Activated T-cell treated with anti-CD3 and anti-CD28 coated beads, Interleukin-2, amount 50 U/mL, for 24 hours (primary cell): ENCODE data around the gene APPBP2.
"Not testable (repeated sequence)": the region's sequence is repeated elsewhere in the genome, so short reads cannot be mapped to it uniquely, and the experiment has no call there.

Experiments
- DNase-seq: peaks from one replicate; pipeline ENCODE4 v3.0.0-alpha.2; 2020
- H3K27ac Mint-ChIP-seq: 2 replicates; pipeline ENCODE4 v1.8.0; 2020; ENCODE audit warnings: mild to moderate bottlenecking, mixed read lengths
- H3K27me3 Mint-ChIP-seq: 2 replicates; pipeline ENCODE4 v1.8.0; 2020; ENCODE audit warnings: mixed read lengths
- H3K36me3 Mint-ChIP-seq: 2 replicates; pipeline ENCODE4 v1.8.0; 2020; ENCODE audit warnings: low read depth, mixed read lengths
- H3K4me1 Mint-ChIP-seq: 2 replicates; pipeline ENCODE4 v1.8.0; 2020; ENCODE audit warnings: low read depth, mixed read lengths
- H3K4me3 Mint-ChIP-seq: 2 replicates; pipeline ENCODE4 v1.8.0; 2020; ENCODE audit warnings: mild to moderate bottlenecking, moderate library complexity, mixed read lengths
- H3K9me3 Mint-ChIP-seq: 2 replicates; pipeline ENCODE4 v1.8.0; 2020; ENCODE audit warnings: mixed read lengths

APPBP2 gene

GRCh38 chr17:60447375-60447774 is 78.7 kb downstream of the APPBP2 start:
- Mint-ChIP-seq H3K27me3 (no peaks in the 10 kb centered on the region), H3K9me3 (no peaks in the 10 kb centered on the region), H3K4me1 (no peaks in the 10 kb centered on the region), H3K36me3 (peaks cover 51% of the 10 kb centered on the region), H3K27ac (no peak overlapping the region), H3K4me3 (no peak overlapping the region)
- DNase-seq: no peak

DNA sequence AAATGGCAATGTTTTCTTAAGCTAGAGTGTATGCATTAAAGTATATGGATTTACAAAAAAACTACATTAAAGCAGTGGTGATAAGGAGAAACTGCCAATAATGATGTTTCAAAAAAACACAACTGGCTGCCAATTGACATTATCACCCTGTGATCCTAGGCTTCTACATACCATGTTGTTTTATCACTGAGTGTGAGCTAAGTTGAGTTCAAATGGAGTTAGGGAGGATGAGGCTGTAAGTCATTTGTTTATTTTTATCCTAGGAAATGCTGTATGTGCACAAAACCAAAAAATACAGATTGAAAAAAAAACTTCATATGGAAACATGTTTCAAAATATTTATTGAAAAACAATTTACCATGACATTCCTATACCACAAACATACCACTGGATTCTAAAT is 80.9 kb downstream of the APPBP2 start:
- H3K27me3 Mint-ChIP-seq: no peaks in the 10 kb centered on the region
- no peaks in the 10 kb centered on the region for H3K4me1 Mint-ChIP-seq
- H3K4me3 Mint-ChIP-seq: no peak overlapping the region
- no peak for DNase-seq
- H3K9me3 Mint-ChIP-seq: no peaks in the 10 kb centered on the region
- no peak overlapping the region for H3K27ac Mint-ChIP-seq
- H3K36me3 Mint-ChIP-seq: peaks cover 31% of the 10 kb centered on the region

DNA sequence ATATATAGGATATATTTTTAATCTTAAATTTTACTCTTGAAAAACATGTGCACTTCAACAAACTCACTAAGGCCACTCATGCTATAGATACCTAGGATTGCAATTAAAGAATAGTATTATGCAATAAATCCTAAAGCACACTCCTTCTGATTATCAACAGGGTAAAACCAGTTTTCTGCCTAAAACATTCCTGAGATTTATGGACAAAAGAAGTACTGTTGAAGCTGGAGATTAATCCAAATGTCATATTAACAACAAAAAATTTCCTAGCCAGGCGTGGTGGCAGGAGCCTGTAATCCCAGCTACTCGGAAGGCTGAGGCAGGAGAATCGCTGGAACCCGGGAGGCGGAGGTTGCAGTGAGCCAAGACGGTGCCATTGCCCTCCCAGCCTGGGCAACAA is 82.3 kb downstream of the APPBP2 start:
- Mint-ChIP-seq H3K4me3 (no peak overlapping the region), H3K36me3 (peaks cover 27% of the 10 kb centered on the region), H3K4me1 (no peaks in the 10 kb centered on the region), H3K27ac (no peak overlapping the region), H3K9me3 (no peaks in the 10 kb centered on the region), H3K27me3 (no peaks in the 10 kb centered on the region)
- no peak for DNase-seq

GRCh38 chr17:60442271-60443173 is 83.5 kb downstream of the APPBP2 start:
- Mint-ChIP-seq H3K9me3 (no peaks in the 10 kb centered on the region), H3K27me3 (no peaks in the 10 kb centered on the region), H3K4me3 (no peak overlapping the region), H3K27ac (no peak overlapping the region), H3K4me1 (no peaks in the 10 kb centered on the region), H3K36me3 (peaks cover 17% of the 10 kb centered on the region)
- DNase-seq: no peak

- DNase-seq: no peak
- H3K27ac Mint-ChIP-seq: no peak overlapping the region
- H3K27me3 Mint-ChIP-seq: peaks cover 3% of the 10 kb centered on the region
- H3K4me3 Mint-ChIP-seq: no peak overlapping the region
- no peaks in the 10 kb centered on the region for H3K9me3 Mint-ChIP-seq
- H3K4me1 Mint-ChIP-seq: peaks cover 2% of the 10 kb centered on the region
- H3K36me3 Mint-ChIP-seq: no peaks in the 10 kb centered on the region
Measured at GRCh38 chr17:60439501-60439900, 86.5 kb downstream of the APPBP2 start.

- peaks cover 4% of the 10 kb centered on the region for H3K27me3 Mint-ChIP-seq
- H3K4me3 Mint-ChIP-seq: no peak overlapping the region
- no peak overlapping the region for H3K27ac Mint-ChIP-seq
- no peak for DNase-seq
- H3K36me3 Mint-ChIP-seq: no peaks in the 10 kb centered on the region
- peaks cover 2% of the 10 kb centered on the region for H3K4me1 Mint-ChIP-seq
- H3K9me3 Mint-ChIP-seq: no peaks in the 10 kb centered on the region
Measured at GRCh38 chr17:60436676-60437075, 89.4 kb downstream of the APPBP2 start.

DNA sequence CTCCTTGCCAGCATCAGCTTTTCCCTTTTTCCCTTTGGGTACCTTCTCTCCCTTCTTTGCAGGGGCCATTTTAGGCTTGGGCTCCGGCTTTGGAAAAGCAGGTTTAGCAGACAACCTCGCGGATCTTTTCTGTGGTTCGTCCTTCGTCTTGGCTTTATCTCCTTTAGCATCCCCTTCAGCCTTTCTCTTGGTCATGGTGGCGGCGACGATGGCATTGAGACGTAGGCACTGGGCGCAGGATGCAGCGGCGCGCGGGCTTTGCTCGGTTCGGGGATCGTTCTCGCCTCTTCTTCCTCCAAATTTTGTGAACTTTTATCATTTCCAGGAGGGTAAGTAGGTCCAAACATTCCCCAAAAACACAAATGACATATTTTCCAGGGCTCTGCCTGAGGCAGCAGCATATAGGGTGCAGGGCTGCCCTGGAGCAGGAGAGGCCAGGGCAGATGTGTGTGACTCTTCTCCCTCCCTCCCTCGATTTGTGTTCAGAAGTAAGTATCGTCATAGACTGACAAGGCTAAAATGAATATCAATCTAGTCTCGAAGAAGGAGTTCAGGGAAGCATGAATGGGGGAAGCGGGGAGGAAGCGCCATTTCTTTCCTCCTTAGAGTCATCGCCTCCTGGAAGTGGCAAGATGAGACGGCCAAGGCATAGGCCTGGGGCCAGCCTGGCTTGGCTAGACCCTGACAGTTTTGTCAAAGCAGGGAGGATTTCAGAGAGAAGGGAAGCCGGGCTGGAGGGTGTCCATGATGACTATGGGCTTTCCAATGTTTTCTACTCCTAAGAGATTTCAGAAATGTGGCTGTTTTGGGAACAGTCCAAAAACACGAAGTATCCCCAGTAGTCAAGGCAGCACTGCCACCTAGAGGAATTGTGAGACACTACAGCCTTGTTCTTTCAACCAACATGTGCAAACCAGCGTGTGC is 90.5 kb downstream of the APPBP2 start:
- DNase-seq: peak; percentile 43
- Mint-ChIP-seq H3K4me1 (peaks cover 2% of the 10 kb centered on the region), H3K27ac (no peak overlapping the region), H3K27me3 (peaks cover 8% of the 10 kb centered on the region), H3K9me3 (no peaks in the 10 kb centered on the region), H3K4me3 (no peak overlapping the region), H3K36me3 (no peaks in the 10 kb centered on the region)

- H3K36me3 Mint-ChIP-seq, H3K27ac Mint-ChIP-seq, H3K4me3 Mint-ChIP-seq, DNase-seq, H3K27me3 Mint-ChIP-seq, H3K4me1 Mint-ChIP-seq, H3K9me3 Mint-ChIP-seq: not testable (repeated sequence)
Measured at GRCh38 chr17:60433021-60433997, 92.7 kb downstream of the APPBP2 start.

- not testable (repeated sequence) for DNase-seq, H3K36me3 Mint-ChIP-seq, H3K4me3 Mint-ChIP-seq, H3K4me1 Mint-ChIP-seq, H3K9me3 Mint-ChIP-seq, H3K27ac Mint-ChIP-seq
- peaks cover 10% of the 10 kb centered on the region for H3K27me3 Mint-ChIP-seq
Measured at GRCh38 chr17:60430561-60430960, 95.5 kb downstream of the APPBP2 start.

DNA sequence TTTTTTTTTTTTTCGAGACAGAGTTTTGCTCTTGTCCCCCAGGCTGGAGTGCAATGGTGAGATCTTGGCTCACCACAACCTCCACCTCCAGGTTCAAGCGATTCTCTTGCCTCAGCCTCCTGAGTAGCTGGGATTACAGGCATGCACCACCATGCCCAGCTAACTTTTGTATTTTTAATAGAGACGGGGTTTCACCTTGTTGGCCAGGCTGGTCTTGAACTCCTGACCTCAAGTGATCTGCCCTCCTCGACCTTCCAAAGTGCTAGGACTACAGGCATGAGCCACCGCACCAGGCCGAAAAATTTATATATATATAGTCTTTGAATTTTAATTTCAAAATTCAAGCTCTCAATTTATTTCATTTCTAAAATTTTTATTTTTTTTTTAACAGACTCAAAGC is 97.6 kb downstream of the APPBP2 start:
- not testable (repeated sequence) for H3K4me1 Mint-ChIP-seq, H3K36me3 Mint-ChIP-seq, H3K9me3 Mint-ChIP-seq, DNase-seq, H3K27ac Mint-ChIP-seq, H3K4me3 Mint-ChIP-seq
- peaks cover 10% of the 10 kb centered on the region for H3K27me3 Mint-ChIP-seq

GRCh38 chr17:60426596-60426995 is 99.4 kb downstream of the APPBP2 start:
- no peak overlapping the region for H3K27ac Mint-ChIP-seq

GRCh38 chr17:60425626-60426025 is 100.4 kb downstream of the APPBP2 start:
- H3K9me3 Mint-ChIP-seq: no peaks in the 10 kb centered on the region
- H3K27me3 Mint-ChIP-seq: peaks cover 5% of the 10 kb centered on the region
- H3K27ac Mint-ChIP-seq: no peak overlapping the region
- no peak for DNase-seq
- H3K36me3 Mint-ChIP-seq: no peaks in the 10 kb centered on the region
- H3K4me1 Mint-ChIP-seq: peaks cover 10% of the 10 kb centered on the region
- no peak overlapping the region for H3K4me3 Mint-ChIP-seq

More at GRCh38 chr17:60426596-60426995, 99.4 kb downstream of the APPBP2 start:
- H3K36me3 Mint-ChIP-seq: no peaks in the 10 kb centered on the region
- DNase-seq: no peak
- H3K4me1 Mint-ChIP-seq: peaks cover 4% of the 10 kb centered on the region
- H3K27me3 Mint-ChIP-seq: peaks cover 9% of the 10 kb centered on the region
- H3K9me3 Mint-ChIP-seq: no peaks in the 10 kb centered on the region
- H3K4me3 Mint-ChIP-seq: no peak overlapping the region

GRCh38 chr17:60423865-60424264 is 102.2 kb downstream of the APPBP2 start:
- Mint-ChIP-seq H3K4me3 (no peak overlapping the region), H3K9me3 (no peaks in the 10 kb centered on the region), H3K4me1 (peaks cover 10% of the 10 kb centered on the region), H3K27ac (no peak overlapping the region), H3K36me3 (no peaks in the 10 kb centered on the region), H3K27me3 (peaks cover 5% of the 10 kb centered on the region)
- DNase-seq: no peak

GRCh38 chr17:60422162-60422665 is 103.8 kb downstream of the APPBP2 start, which contains the start of gene CHCT1:
CHCT1 (plus strand) TSS chr17:60422489; CDS start chr17:60422593, 104 bp downstream.
- H3K27ac Mint-ChIP-seq: peak within 1 kb of the TSS; percentile 89
- peak within 1 kb of the TSS; percentile 71 for H3K4me3 Mint-ChIP-seq
- H3K4me1 Mint-ChIP-seq: peaks cover 10% of the 10 kb centered on the region

More at GRCh38 chr17:60422162-60422665, 103.8 kb downstream of the APPBP2 start, which contains the start of gene CHCT1:
- no peaks in the 10 kb centered on the region for H3K9me3 Mint-ChIP-seq
- no peak for DNase-seq
- H3K36me3 Mint-ChIP-seq: no peaks in the 10 kb centered on the region
- no peaks in the 10 kb centered on the region for H3K27me3 Mint-ChIP-seq
